Measurements from ENCODE around the gene KCNH2. TPM values are rescaled to one million over a fixed set of nuclear protein-coding genes. Genes with fewer than 3 reads are reported as not detected.

Gene KCNH2
- total and polyA plus RNA-seq, 2 experiments from 2014 or later = 2.6 to 14.7 TPM

DNA sequence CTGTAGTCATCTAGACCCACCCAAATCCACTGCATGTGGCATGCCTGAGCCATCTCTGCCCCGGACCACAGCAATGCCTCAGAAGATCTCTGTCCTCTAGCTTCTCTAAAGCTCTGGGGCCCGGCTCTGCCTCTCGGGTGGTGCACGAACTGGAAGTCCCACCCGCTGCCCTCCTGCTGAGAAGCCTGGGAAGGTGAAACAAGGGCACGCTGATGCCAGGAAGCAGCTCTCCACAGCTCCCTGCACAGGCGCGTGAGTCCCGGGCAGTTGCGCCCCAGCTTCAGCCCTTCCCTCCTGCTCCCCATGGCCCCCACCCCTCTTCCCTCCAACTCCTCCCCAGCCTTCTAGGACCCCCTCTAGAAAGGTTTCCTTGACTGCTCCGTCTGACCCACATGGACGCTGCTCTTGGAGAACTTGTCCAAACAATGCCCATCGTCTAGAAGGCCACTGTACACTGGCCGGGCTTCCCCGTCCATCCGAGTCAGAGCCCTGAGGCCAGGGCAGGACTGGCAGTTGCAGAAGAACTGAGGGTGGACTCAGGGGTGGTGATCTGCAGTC, 12.8 kb downstream of the KCNH2 start:
- TF ChIP-seq, protein P1, sequence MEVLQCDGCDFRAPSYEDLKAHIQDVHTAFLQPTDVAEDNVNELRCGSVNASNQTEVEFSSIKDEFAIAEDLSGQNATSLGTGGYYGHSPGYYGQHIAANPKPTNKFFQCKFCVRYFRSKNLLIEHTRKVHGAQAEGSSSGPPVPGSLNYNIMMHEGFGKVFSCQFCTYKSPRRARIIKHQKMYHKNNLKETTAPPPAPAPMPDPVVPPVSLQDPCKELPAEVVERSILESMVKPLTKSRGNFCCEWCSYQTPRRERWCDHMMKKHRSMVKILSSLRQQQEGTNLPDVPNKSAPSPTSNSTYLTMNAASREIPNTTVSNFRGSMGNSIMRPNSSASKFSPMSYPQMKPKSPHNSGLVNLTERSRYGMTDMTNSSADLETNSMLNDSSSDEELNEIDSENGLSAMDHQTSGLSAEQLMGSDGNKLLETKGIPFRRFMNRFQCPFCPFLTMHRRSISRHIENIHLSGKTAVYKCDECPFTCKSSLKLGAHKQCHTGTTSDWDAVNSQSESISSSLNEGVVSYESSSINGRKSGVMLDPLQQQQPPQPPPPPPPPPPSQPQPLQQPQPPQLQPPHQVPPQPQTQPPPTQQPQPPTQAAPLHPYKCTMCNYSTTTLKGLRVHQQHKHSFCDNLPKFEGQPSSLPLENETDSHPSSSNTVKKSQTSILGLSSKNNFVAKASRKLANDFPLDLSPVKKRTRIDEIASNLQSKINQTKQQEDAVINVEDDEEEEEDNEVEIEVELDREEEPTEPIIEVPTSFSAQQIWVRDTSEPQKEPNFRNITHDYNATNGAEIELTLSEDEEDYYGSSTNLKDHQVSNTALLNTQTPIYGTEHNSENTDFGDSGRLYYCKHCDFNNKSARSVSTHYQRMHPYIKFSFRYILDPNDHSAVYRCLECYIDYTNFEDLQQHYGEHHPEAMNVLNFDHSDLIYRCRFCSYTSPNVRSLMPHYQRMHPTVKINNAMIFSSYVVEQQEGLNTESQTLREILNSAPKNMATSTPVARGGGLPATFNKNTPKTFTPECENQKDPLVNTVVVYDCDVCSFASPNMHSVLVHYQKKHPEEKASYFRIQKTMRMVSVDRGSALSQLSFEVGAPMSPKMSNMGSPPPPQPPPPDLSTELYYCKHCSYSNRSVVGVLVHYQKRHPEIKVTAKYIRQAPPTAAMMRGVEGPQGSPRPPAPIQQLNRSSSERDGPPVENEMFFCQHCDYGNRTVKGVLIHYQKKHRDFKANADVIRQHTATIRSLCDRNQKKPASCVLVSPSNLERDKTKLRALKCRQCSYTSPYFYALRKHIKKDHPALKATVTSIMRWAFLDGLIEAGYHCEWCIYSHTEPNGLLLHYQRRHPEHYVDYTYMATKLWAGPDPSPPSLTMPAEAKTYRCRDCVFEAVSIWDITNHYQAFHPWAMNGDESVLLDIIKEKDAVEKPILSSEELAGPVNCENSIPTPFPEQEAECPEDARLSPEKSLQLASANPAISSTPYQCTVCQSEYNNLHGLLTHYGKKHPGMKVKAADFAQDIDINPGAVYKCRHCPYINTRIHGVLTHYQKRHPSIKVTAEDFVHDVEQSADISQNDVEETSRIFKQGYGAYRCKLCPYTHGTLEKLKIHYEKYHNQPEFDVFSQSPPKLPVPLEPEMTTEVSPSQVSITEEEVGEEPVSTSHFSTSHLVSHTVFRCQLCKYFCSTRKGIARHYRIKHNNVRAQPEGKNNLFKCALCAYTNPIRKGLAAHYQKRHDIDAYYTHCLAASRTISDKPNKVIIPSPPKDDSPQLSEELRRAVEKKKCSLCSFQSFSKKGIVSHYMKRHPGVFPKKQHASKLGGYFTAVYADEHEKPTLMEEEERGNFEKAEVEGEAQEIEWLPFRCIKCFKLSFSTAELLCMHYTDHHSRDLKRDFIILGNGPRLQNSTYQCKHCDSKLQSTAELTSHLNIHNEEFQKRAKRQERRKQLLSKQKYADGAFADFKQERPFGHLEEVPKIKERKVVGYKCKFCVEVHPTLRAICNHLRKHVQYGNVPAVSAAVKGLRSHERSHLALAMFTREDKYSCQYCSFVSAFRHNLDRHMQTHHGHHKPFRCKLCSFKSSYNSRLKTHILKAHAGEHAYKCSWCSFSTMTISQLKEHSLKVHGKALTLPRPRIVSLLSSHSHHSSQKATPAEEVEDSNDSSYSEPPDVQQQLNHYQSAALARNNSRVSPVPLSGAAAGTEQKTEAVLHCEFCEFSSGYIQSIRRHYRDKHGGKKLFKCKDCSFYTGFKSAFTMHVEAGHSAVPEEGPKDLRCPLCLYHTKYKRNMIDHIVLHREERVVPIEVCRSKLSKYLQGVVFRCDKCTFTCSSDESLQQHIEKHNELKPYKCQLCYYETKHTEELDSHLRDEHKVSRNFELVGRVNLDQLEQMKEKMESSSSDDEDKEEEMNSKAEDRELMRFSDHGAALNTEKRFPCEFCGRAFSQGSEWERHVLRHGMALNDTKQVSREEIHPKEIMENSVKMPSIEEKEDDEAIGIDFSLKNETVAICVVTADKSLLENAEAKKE (CRISPR knock-in tag; IDR thresholded peaks at IDR 0.05) = no peak
- TF ChIP-seq JUNB (IDR thresholded peaks at IDR 0.05; ENCODE audit: unreplicated experiment) (no peak), CREB1 (CRISPR knock-in tag; IDR thresholded peaks at IDR 0.05; ENCODE audit: low read depth) (no peak), NANOG (IDR thresholded peaks at IDR 0.05; ENCODE audit: borderline replicate concordance) (no peak), ZNF331 (CRISPR knock-in tag; IDR thresholded peaks at IDR 0.05; ENCODE audit: low read depth) (no peak), STAT1 (IDR thresholded peaks at IDR 0.05; ENCODE audit: unreplicated experiment) (no peak), ZNF114 (CRISPR knock-in tag; IDR thresholded peaks at IDR 0.05) (no peak), POLR2AphosphoS5 (IDR thresholded peaks at IDR 0.05; ENCODE audit: low read depth) (no peak)
- TF ChIP-seq, protein P2, sequence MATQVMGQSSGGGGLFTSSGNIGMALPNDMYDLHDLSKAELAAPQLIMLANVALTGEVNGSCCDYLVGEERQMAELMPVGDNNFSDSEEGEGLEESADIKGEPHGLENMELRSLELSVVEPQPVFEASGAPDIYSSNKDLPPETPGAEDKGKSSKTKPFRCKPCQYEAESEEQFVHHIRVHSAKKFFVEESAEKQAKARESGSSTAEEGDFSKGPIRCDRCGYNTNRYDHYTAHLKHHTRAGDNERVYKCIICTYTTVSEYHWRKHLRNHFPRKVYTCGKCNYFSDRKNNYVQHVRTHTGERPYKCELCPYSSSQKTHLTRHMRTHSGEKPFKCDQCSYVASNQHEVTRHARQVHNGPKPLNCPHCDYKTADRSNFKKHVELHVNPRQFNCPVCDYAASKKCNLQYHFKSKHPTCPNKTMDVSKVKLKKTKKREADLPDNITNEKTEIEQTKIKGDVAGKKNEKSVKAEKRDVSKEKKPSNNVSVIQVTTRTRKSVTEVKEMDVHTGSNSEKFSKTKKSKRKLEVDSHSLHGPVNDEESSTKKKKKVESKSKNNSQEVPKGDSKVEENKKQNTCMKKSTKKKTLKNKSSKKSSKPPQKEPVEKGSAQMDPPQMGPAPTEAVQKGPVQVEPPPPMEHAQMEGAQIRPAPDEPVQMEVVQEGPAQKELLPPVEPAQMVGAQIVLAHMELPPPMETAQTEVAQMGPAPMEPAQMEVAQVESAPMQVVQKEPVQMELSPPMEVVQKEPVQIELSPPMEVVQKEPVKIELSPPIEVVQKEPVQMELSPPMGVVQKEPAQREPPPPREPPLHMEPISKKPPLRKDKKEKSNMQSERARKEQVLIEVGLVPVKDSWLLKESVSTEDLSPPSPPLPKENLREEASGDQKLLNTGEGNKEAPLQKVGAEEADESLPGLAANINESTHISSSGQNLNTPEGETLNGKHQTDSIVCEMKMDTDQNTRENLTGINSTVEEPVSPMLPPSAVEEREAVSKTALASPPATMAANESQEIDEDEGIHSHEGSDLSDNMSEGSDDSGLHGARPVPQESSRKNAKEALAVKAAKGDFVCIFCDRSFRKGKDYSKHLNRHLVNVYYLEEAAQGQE (IDR thresholded peaks at IDR 0.05; ENCODE audit: unreplicated experiment) = no peak
- TF ChIP-seq, protein P3, sequence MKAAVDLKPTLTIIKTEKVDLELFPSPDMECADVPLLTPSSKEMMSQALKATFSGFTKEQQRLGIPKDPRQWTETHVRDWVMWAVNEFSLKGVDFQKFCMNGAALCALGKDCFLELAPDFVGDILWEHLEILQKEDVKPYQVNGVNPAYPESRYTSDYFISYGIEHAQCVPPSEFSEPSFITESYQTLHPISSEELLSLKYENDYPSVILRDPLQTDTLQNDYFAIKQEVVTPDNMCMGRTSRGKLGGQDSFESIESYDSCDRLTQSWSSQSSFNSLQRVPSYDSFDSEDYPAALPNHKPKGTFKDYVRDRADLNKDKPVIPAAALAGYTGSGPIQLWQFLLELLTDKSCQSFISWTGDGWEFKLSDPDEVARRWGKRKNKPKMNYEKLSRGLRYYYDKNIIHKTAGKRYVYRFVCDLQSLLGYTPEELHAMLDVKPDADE (IDR thresholded peaks at IDR 0.05) = no peak
- TF ChIP-seq, protein P4, sequence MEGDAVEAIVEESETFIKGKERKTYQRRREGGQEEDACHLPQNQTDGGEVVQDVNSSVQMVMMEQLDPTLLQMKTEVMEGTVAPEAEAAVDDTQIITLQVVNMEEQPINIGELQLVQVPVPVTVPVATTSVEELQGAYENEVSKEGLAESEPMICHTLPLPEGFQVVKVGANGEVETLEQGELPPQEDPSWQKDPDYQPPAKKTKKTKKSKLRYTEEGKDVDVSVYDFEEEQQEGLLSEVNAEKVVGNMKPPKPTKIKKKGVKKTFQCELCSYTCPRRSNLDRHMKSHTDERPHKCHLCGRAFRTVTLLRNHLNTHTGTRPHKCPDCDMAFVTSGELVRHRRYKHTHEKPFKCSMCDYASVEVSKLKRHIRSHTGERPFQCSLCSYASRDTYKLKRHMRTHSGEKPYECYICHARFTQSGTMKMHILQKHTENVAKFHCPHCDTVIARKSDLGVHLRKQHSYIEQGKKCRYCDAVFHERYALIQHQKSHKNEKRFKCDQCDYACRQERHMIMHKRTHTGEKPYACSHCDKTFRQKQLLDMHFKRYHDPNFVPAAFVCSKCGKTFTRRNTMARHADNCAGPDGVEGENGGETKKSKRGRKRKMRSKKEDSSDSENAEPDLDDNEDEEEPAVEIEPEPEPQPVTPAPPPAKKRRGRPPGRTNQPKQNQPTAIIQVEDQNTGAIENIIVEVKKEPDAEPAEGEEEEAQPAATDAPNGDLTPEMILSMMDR (conservative IDR thresholded peaks at IDR 0.05; ENCODE audit: low read depth in 2 of 2) = no peak
- peaks cover 17% of the 10 kb centered on the region; the same call in 1 of the 2 replicates for H3K4me1 ChIP-seq (ENCODE audit: insufficient read depth)
- DNase-seq (ENCODE audit: low spot score) (no peak), ATAC-seq (no peak)
- H4K20me1 ChIP-seq (replicated peaks; ENCODE audit: insufficient read depth) = no peaks in the 10 kb centered on the region
- Mint-ChIP-seq H3K27me3 (ENCODE audit: insufficient read depth, low read depth, poor library complexity) (peaks cover 9% of the 10 kb centered on the region), H3K4me1 (peaks cover 29% of the 10 kb centered on the region), H3K4me3 (no peak overlapping the region), H3K27ac (no peak overlapping the region), H3K9me3 (no peaks in the 10 kb centered on the region), H3K36me3 (ENCODE audit: low read depth) (no peaks in the 10 kb centered on the region)
- H3F3A ChIP-seq (replicated peaks; ENCODE audit: low read depth) = no peaks in the 10 kb centered on the region
- no peaks in the 10 kb centered on the region for H3K79me2 ChIP-seq (replicated peaks; ENCODE audit: insufficient read depth)
- no peak overlapping the region for H3K4me2 ChIP-seq
- H3K27ac ChIP-seq (ENCODE audit: low read depth) = no peak overlapping the region
- H3K27me3 ChIP-seq (ENCODE audit: insufficient read depth) = no peaks in the 10 kb centered on the region
- H3K9me2 ChIP-seq (ENCODE audit: insufficient read depth) = no peaks in the 10 kb centered on the region
- H3K36me3 ChIP-seq (ENCODE audit: insufficient read depth) = no peaks in the 10 kb centered on the region
- no peak overlapping the region for H2AFZ ChIP-seq
- H3K4me3 ChIP-seq = no peak overlapping the region

All from GM23338 (cell line).